ENCODE data around the gene TRPM3. TPM values are rescaled to one million over a fixed set of nuclear protein-coding genes. Genes with fewer than 3 reads are reported as not detected.

Gene TRPM3
- polyA plus RNA-seq, 3 donors: not detected

DNA sequence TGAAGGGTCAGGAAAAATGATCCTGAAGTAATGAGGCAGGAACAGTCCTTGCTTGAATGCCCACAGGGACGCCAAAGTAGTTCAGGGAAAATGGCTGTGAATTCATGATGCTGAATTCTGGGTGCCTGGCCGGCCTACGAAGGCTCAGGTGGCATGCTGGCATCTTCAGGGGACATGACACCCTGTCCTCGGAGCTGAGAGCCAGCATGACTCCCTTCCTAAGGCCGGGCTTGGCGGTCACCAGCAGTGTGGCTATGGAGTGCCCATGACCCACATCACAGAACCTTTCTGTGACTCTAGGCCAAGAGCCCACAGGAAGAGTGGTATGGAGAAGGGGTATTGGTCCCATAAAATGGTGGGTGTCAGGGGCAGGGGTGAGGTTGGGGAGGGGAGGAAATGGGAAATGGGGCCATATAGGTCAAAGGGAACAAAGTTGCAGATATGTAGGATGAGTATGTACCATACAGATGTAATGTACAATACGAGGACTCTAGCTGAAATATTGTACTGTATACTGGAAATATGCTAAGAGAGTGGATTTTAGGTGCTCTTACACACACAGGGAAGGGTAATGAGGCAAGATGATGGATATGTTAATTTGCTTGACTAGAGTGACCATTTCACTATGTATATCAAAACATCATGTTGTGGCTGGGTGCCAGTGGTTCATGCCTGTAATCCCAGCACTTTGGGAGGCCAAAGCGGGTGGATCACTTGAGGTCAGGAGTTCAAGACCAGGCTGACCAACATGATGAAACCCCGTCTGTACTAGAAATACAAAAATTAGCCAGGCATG lies 504.2 kb downstream of the TRPM3 start:
- intact Hi-C loops (cut with micrococcal nuclease): no loop called here
- Mint-ChIP-seq H3K27ac (peak overlapping the region in 1 of 7 donors; percentile 66), H3K9me3 (peaks cover 0 to 3% (median 0%) of the 10 kb centered on the region in 7 donors), H3K36me3 (no peaks in the 10 kb centered on the region), H3K4me1 (no peaks in the 10 kb centered on the region), H3K27me3 (ENCODE audit: low read depth in 3 of 3) (no peaks in the 10 kb centered on the region), H3K4me3 (no peak overlapping the region)
- H3K27ac ChIP-seq (ENCODE audit: low read depth in 1 of 2, low read length in 2 of 2): no peak overlapping the region
- H3K9ac ChIP-seq (ENCODE audit: insufficient read depth, low read length, poor library complexity, severe bottlenecking): no peak overlapping the region
- TF ChIP-seq, protein P1, sequence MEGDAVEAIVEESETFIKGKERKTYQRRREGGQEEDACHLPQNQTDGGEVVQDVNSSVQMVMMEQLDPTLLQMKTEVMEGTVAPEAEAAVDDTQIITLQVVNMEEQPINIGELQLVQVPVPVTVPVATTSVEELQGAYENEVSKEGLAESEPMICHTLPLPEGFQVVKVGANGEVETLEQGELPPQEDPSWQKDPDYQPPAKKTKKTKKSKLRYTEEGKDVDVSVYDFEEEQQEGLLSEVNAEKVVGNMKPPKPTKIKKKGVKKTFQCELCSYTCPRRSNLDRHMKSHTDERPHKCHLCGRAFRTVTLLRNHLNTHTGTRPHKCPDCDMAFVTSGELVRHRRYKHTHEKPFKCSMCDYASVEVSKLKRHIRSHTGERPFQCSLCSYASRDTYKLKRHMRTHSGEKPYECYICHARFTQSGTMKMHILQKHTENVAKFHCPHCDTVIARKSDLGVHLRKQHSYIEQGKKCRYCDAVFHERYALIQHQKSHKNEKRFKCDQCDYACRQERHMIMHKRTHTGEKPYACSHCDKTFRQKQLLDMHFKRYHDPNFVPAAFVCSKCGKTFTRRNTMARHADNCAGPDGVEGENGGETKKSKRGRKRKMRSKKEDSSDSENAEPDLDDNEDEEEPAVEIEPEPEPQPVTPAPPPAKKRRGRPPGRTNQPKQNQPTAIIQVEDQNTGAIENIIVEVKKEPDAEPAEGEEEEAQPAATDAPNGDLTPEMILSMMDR (IDR thresholded peaks at IDR 0.05): no peak
- H4K20me1 ChIP-seq (ENCODE audit: insufficient read depth, low read length): no peaks in the 10 kb centered on the region
- no peaks in the 10 kb centered on the region for H3K27me3 ChIP-seq (ENCODE audit: control insufficient read depth in 2 of 2, insufficient read depth in 2 of 2, low read length in 2 of 2)
- no peaks in the 10 kb centered on the region for H3K79me2 ChIP-seq (ENCODE audit: insufficient read depth, low read length)
- DNase-seq: no peak
- H3K4me3 ChIP-seq (replicated peaks in 1 of 3; ENCODE audit: low read depth in 2 of 3, low read length in 3 of 3): no peak overlapping the region
- no peaks in the 10 kb centered on the region for H3K9me3 ChIP-seq (replicated peaks in 1 of 2; ENCODE audit: control insufficient read depth in 1 of 2, insufficient read depth in 1 of 2, low read length in 2 of 2)
- H2AFZ ChIP-seq (ENCODE audit: insufficient read depth, low read depth, low read length, poor library complexity, severe bottlenecking): no peak overlapping the region
- no peak overlapping the region for H3K4me2 ChIP-seq (replicated peaks; ENCODE audit: extremely low read depth, low read length, poor library complexity, severe bottlenecking)
- no peaks in the 10 kb centered on the region for H3K4me1 ChIP-seq (ENCODE audit: control insufficient read depth in 1 of 2, insufficient read depth in 2 of 2, low read length in 2 of 2)
- no peaks in the 10 kb centered on the region for H3K36me3 ChIP-seq (replicated peaks in 1 of 2; ENCODE audit: control insufficient read depth in 1 of 2, insufficient read depth in 2 of 2, low read length in 2 of 2)
- WGBS (ENCODE audit: insufficient coverage): 98% methylated on average over 5 of the region's 9 CpGs

DNA sequence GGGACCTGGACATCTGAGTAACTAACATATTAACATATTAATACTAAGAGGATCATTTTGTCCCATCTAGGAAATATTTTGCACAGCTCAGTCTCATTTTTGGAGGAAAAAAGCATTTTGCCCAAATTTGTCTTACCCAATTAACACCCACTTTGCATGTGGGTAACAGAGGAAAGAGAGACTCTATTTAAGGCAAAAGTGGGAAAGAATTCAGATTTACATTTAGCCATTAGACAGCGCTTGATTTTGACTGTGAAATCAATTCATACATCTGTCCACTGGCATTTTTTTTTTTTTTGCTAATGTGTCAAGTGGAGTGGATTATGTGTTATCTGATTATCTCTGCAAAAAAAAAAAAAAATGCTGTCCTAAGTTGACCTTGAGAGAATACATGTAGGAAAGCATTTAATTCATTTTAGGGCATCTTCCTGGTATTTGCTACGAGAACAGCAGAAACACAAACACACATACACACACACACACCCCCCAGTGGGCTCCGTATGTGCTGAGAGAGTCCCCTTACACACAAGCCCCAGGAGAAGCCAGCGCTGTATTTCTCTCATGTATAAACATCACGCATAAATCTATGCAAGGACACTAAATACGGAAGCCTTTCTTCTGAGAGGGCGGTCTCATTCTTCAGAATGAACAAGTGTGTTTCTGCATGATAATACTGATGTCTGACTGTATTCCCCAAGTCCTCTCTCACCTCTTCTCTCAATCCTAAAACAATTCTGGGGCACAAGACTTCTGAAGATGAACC lies 505.0 kb downstream of the TRPM3 start:
- Histone ChIP-seq H3K79me2 (ENCODE audit: insufficient read depth, low read length) (no peaks in the 10 kb centered on the region), H3K4me2 (replicated peaks; ENCODE audit: extremely low read depth, low read length, poor library complexity, severe bottlenecking) (no peak overlapping the region), H3K27ac (ENCODE audit: low read depth in 1 of 2, low read length in 2 of 2) (no peak overlapping the region), H3K9ac (ENCODE audit: insufficient read depth, low read length, poor library complexity, severe bottlenecking) (no peak overlapping the region), H3K9me3 (replicated peaks in 1 of 2; ENCODE audit: control insufficient read depth in 1 of 2, insufficient read depth in 1 of 2, low read length in 2 of 2) (no peaks in the 10 kb centered on the region), H2AFZ (ENCODE audit: insufficient read depth, low read depth, low read length, poor library complexity, severe bottlenecking) (no peak overlapping the region), H3K4me1 (ENCODE audit: control insufficient read depth in 1 of 2, insufficient read depth in 2 of 2, low read length in 2 of 2) (no peaks in the 10 kb centered on the region), H4K20me1 (ENCODE audit: insufficient read depth, low read length) (no peaks in the 10 kb centered on the region), H3K4me3 (replicated peaks in 1 of 3; ENCODE audit: low read depth in 2 of 3, low read length in 3 of 3) (no peak overlapping the region), H3K36me3 (replicated peaks in 1 of 2; ENCODE audit: control insufficient read depth in 1 of 2, insufficient read depth in 2 of 2, low read length in 2 of 2) (no peaks in the 10 kb centered on the region), H3K27me3 (ENCODE audit: control insufficient read depth in 2 of 2, insufficient read depth in 2 of 2, low read length in 2 of 2) (no peaks in the 10 kb centered on the region)
- no peak for DNase-seq
- TF ChIP-seq, protein P1 (IDR thresholded peaks at IDR 0.05): no peak
- H3K27ac Mint-ChIP-seq: peak overlapping the region in 1 of 7 donors; percentile 66
- no peak overlapping the region for H3K4me3 Mint-ChIP-seq
- H3K36me3 Mint-ChIP-seq: no peaks in the 10 kb centered on the region
- intact Hi-C loops (cut with micrococcal nuclease): no loop called here
- peaks cover 0 to 6% (median 0%) of the 10 kb centered on the region in 7 donors for H3K9me3 Mint-ChIP-seq
- H3K27me3 Mint-ChIP-seq (ENCODE audit: low read depth in 3 of 3): no peaks in the 10 kb centered on the region
- H3K4me1 Mint-ChIP-seq: no peaks in the 10 kb centered on the region
- 92% methylated on average over 2 of the region's 7 CpGs for WGBS (ENCODE audit: insufficient coverage)

All from CD14-positive monocyte (primary cell).